Right renal pelvis (tissue), 4 donors: Measurements from ENCODE around the gene NOL6. TPM values are rescaled to one million over a fixed set of nuclear protein-coding genes. Genes with fewer than 3 reads are reported as not detected.
"Not testable (repeated sequence)": the region's sequence is repeated elsewhere in the genome, so short reads cannot be mapped to it uniquely, and the experiment has no call there.

Source experiments
- DNase-seq, 4 donors: peaks; one replicate each; pipeline ENCODE4 v3.0.0-alpha.2; 2013; ENCODE audit warnings: low read depth in 4 of 4, low spot score in 3 of 4, missing footprints in 1 of 4
- polyA plus RNA-seq, 4 donors: library from polyadenylated mRNA; unstranded; fragments of 120-200 nt; gene quantifications; one replicate each; pipeline ENCODE4 v1.2.1, GENCODE V29; 2013; ENCODE audit not compliant: insufficient read length in 4 of 4

Gene NOL6
- polyA plus RNA-seq, 4 donors: 24.0 to 25.5 (median 25.3) TPM

- DNase-seq: no peak
Measured at GRCh38 chr9:33472171-33472880, 1.4 kb downstream of the NOL6 start.

- no peak for DNase-seq
Measured at GRCh38 chr9:33471361-33471760, 2.4 kb downstream of the NOL6 start.

GRCh38 chr9:33469891-33470290, 3.8 kb downstream of the NOL6 start:
- no peak for DNase-seq

- no peak for DNase-seq
Measured at GRCh38 chr9:33468797-33469621, 4.7 kb downstream of the NOL6 start.

- no peak for DNase-seq
Measured at GRCh38 chr9:33468215-33468730, 5.5 kb downstream of the NOL6 start.

- no peak for DNase-seq
Measured at GRCh38 chr9:33467526-33467925, 6.2 kb downstream of the NOL6 start.

- no peak for DNase-seq
Measured at GRCh38 chr9:33466565-33467495, 6.9 kb downstream of the NOL6 start.

GRCh38 chr9:33465596-33466564, 7.8 kb downstream of the NOL6 start:
- no peak for DNase-seq

- no peak for DNase-seq
Measured at GRCh38 chr9:33465096-33465495, 8.6 kb downstream of the NOL6 start.

GRCh38 chr9:33464045-33464636, 9.6 kb downstream of the NOL6 start:
- DNase-seq: no peak

- DNase-seq: no peak
Measured at GRCh38 chr9:33463151-33463550, 10.6 kb downstream of the NOL6 start.

GRCh38 chr9:33461492-33461891, 12.2 kb downstream of the NOL6 start:
- no peak for DNase-seq

GRCh38 chr9:33460854-33461253, 12.9 kb downstream of the NOL6 start:
- no peak for DNase-seq

- DNase-seq: no peak
Measured at GRCh38 chr9:33459115-33459514, 14.6 kb downstream of the NOL6 start.

- no peak for DNase-seq
Measured at GRCh38 chr9:33458444-33458843, 15.3 kb downstream of the NOL6 start.

GRCh38 chr9:33455945-33456344, 17.8 kb downstream of the NOL6 start:
- no peak for DNase-seq

GRCh38 chr9:33455456-33455855, 18.3 kb downstream of the NOL6 start:
- DNase-seq: not testable (repeated sequence)

- DNase-seq: not testable (repeated sequence)
Measured at GRCh38 chr9:33454661-33455026, 19.1 kb downstream of the NOL6 start.

- no peak for DNase-seq
Measured at GRCh38 chr9:33453999-33454660, 19.6 kb downstream of the NOL6 start.
